HG03457 (cell line): ENCODE results near the gene C6orf47.
"Not testable (repeated sequence)": the region's sequence is repeated elsewhere in the genome, so short reads cannot be mapped to it uniquely, and the experiment has no call there.

Experiments used
- ATAC-seq: cut with Tn5 transposase; IDR thresholded peaks from one replicate; pipeline ENCODE4 v1.9.1; 2021; ENCODE audit warnings: moderate number of reproducible peaks; ENCODE audit not compliant: unreplicated experiment

The C6orf47 gene

DNA sequence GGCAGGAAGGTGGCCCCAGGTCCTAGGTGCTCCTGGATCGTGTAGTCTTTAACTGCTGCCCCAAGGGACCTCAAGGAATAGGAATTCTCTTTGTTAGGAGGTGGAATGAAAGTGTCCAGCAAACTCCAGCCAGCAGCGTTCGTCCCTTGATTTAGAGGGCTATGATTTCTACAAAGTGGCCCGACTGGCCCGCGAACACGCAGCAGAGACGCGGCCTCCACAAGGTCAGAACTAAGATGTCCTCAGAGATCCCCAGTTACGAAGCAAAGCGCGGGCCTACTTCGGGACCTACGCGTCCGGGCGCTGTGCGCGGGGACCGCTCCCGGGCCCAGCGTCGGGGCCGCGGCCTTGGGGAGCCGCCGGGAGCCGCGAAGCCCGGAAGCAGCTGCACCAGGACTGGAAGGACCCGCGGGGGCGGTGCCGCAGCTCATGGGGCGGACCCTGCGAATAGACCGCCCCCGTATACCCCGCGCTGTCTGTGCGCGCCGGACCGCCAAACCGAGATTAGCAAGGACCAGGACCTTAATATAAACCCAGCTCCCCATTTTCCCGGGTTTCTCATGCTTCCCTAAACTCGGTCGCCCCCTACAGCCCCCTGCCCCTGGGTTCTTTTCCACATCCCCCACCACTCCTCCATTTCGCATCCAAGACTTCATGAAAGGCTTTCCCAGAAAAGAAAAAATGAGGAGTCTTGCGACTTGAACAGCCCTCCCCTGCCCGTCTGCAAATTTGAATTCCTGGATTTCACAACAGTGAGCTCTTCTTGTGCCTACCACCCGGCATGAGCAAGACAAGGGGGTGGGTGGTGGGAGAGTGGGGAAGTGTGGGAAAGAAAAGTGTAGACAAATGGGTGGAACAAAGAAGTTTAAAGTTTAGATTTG is at the start of gene C6orf47:
C6orf47 (minus strand) TSS at position 398 of the 881 bp plus-strand sequence. CDS start 831 bp downstream, outside the sequence.
- ATAC-seq, result no peak

DNA sequence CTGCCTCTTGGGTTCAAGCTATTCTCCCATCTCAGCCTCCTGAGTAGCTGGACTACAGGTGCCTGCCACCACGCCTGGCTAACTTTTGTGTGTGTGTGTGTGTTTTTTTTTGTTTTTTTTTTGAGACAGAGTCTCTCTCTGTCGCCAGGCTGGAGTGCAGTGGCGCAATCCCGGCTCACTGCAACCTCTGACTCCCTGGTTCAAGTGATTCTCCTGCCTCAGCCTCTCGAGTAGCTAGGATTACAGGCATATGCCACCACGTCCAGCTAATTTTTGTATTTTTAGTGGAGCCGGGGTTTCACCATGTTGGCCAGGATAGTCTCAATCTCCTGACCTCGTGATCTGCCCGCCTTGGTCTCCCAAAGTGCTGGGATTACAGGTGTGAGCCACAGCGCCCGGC is 48.6 kb upstream of the C6orf47 start:
- ATAC-seq, result not testable (repeated sequence)

GRCh38 chr6:31708224-31708623 is 47.6 kb upstream of the C6orf47 start:
- no peak for ATAC-seq

DNA sequence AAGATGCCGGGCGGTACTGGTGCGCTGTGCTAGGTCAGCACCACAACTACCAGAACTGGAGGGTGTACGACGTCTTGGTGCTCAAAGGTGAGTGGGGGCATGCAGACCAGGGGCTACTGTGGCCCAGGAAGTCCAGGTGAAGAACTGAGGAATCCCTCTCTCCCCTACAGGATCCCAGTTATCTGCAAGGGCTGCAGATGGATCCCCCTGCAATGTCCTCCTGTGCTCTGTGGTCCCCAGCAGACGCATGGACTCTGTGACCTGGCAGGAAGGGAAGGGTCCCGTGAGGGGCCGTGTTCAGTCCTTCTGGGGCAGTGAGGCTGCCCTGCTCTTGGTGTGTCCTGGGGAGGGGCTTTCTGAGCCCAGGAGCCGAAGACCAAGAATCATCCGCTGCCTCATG is 47.1 kb upstream of the C6orf47 start:
- ATAC-seq, result no peak

DNA sequence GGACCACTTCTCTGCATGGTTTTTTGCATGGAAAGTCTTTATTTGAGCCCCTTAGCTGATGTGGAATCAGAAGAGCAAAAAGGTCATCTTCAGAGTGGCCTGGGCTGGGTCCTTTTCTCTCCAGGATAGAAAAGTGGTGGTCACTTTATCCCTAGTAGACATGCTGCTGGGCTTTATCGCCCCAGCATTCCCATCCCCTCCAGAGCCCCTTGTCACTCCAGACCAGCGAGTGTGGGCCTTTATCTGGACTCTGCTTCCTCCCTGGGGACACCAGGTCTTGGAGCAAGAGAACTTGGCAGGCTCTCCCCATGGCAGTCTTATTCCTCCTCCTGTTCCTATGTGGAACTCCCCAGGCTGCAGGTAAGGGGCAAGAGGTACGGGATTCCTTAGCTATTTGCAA is 46.0 kb upstream of the C6orf47 start, which contains the start of gene LY6G6F:
LY6G6F (plus strand) TSS at position 268 of the 400 bp plus-strand sequence; CDS start at position 309, 41 bp downstream.
- ATAC-seq, result no peak

GRCh38 chr6:31705931-31706330 is 45.4 kb upstream of the C6orf47 start:
- no peak for ATAC-seq

DNA sequence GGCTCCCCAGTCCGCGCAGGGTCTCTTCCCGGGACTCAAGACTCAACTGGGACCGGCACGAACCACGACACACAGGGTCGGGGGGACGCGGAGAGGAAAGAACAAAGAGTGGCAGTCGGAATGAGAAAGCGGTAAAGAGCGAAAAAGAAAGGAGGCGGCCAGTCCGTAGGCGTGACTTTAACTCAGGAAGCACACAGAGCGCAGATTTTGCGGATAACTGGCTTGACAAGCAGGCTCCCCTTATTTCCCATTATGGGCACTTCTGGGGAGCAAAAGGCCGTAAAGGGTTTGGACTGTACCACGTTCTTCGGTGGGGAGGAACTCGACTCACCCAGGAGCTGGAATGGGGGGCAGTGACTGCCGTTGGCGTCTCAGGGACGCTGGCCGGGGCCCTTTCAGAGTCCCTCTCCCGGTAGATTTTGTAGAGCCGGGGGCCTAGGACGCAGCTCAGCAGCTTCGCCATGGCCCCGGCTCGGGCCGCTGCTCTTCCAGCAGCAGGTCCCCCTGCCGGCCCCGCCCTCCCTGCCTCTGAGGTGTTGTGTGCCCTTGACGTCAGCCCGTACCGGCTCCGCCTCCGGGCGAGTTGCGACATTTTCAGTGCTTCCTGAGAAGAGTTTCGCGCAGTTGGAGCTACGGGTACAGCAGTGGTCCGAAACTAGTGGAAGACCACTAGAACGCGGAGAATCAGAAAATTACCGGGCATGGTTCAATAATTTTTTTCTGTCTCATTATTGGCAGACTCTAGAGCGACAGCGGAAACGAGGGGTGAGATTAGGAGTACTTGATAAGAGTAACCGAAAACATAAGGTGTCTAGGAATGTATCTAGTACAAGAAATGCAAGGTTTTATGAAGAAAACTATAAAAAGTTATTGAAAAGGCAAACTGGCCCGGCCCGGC is 42.5 kb upstream of the C6orf47 start, which contains the start of gene ABHD16A:
ABHD16A (minus strand) TSS at position 506 of the 898 bp plus-strand sequence; CDS start at position 463, 43 bp downstream.
- ATAC-seq, result no peak

DNA sequence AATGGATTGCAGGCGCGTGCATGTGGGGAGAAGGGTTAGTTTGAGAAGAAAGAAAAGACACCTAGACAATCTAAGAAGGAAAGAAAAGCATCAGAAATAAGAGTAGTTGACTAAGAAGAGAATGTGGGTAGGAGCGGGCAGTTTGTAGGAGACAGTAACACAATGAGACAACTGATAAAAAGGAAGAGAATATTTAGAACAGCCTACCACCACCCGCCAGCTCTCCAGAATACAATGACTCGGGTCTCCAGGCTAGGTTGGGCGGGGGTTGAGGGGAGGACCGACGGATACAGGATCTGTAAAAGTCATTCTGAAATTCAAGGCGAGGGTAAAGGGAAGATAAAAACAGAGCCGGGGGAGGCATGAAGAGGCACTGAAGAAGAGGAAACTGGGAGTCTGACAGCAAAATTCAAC is 41.8 kb upstream of the C6orf47 start:
- ATAC-seq, result no peak

- no peak for ATAC-seq
These were observed 41.3 kb upstream of the C6orf47 start for GRCh38 chr6:31701666-31702404.

DNA sequence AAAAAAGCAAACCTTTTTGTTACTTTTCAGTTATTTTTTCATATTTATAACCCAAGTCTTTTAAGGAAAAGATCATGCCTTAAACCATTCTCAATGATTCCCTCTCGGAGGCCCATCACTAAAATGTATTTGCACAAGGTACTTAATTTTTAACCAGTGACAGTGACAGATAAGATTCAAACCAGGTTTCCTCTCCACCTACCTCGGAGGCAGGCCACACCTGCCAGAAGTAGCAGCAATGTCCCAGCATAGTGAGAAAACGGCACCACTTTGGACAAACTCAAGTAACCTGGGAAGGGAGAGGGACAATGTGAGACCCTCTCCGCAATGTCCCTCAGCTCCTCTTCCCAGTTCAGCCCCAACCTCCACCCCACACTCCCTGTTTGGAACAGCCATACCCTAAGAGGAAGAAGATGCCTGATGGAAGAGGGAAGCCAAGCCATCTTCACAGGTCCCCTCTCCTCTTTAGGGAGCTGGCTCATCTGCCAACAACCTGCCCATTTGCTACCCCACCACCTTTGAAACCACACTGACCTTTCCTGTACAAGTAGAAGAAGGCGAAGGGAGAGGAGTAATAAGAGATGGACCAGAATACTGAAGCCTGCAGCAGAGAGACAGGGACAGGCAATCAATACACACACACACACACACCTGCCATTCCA is 40.3 kb upstream of the C6orf47 start:
- ATAC-seq, result no peak

GRCh38 chr6:31697555-31697954 is 37.0 kb upstream of the C6orf47 start:
- no peak for ATAC-seq

GRCh38 chr6:31693535-31693934 is 33.0 kb upstream of the C6orf47 start:
- no peak for ATAC-seq

- no peak for ATAC-seq
These were observed 32.3 kb upstream of the C6orf47 start for GRCh38 chr6:31692886-31693285.

DNA sequence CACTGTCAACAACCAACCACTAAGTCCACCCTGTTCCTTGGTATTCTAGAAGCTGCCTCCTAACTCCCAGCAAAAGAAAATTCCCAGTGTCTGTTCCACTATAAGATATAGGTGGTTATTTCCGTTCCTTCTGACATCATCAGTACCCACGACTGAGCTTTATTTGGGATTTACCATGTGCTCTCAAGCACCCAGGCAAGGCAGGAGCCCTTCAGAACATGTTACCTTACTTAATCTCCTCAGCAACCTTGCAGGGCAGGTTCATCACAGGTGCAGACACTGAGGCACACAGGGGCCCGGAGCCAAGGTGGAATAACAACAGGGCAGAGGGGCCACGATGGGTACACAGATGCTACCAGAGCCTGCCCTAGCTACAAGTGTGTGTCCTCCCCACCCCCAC is 31.8 kb upstream of the C6orf47 start:
- ATAC-seq, result no peak

- no peak for ATAC-seq
These were observed 31.1 kb upstream of the C6orf47 start for GRCh38 chr6:31691564-31692108.

- ATAC-seq, result no peak
These were observed 30.5 kb upstream of the C6orf47 start for GRCh38 chr6:31691078-31691463.

GRCh38 chr6:31690231-31691077 is 29.9 kb upstream of the C6orf47 start:
- no peak for ATAC-seq

- no peak for ATAC-seq
These were observed 28.9 kb upstream of the C6orf47 start for GRCh38 chr6:31689249-31690110.
